ENCODE measurements around the gene CSHL1. TPM values are rescaled to one million over a fixed set of nuclear protein-coding genes. Genes with fewer than 3 reads are reported as not detected.
"Not testable (repeated sequence)": the region's sequence is repeated elsewhere in the genome, so short reads cannot be mapped to it uniquely, and the experiment has no call there.

Gene CSHL1
- total and polyA plus RNA-seq, 9 of the 15 experiments (the other 6 are each of a cell fraction or from before 2014, with no cell fraction given), result not detected

- Histone ChIP-seq H3K36me3 (ENCODE audit: control insufficient read depth, insufficient read depth, low read length) (no peaks in the 10 kb centered on the region), H2AFZ (ENCODE audit: low read depth, low read length) (no peak overlapping the region), H3K4me1 (replicated peaks in 1 of 2; ENCODE audit: control insufficient read depth in 2 of 2, insufficient read depth in 2 of 2, low read length in 2 of 2) (no peaks in the 10 kb centered on the region), H4K20me1 (replicated peaks; ENCODE audit: control insufficient read depth, insufficient read depth, low read length) (0 out of 2 replicates have a peak, but pooled peaks cover 3% of the 10 kb centered on the region), H3K27me3 (ENCODE audit: control insufficient read depth in 2 of 2, insufficient read depth in 2 of 2, low read length in 2 of 2) (peaks cover 9 to 30% of the 10 kb centered on the region in 2 experiments; a peak in 4 of 5 replicates), H3K9me3 (replicated peaks; ENCODE audit: control insufficient read depth, insufficient read depth, low read depth, low read length) (no peaks in the 10 kb centered on the region), H3K9ac (ENCODE audit: insufficient read depth in 1 of 2, low read depth in 2 of 2, low read length in 2 of 2) (no peak overlapping the region), H3K79me2 (ENCODE audit: control insufficient read depth, insufficient read depth, low read length) (no peaks in the 10 kb centered on the region), H3K27ac (ENCODE audit: extremely low read depth, low read depth, low read length) (no peak overlapping the region), H3K9me1 (ENCODE audit: control insufficient read depth, insufficient read depth, low read length) (no peaks in the 10 kb centered on the region), H3K4me2 (ENCODE audit: insufficient read depth, low read length) (no peak overlapping the region), H3K4me3 (no peak overlapping the region)
- no peak for FAIRE-seq
- TF ChIP-seq HOMEZ (CRISPR knock-in tag; IDR thresholded peaks at IDR 0.05) (no peak), BACH1 (tag; IDR thresholded peaks at IDR 0.05) (no peak), FOXP4 (CRISPR knock-in tag; IDR thresholded peaks at IDR 0.05; ENCODE audit: borderline replicate concordance) (no peak), TCF3 (CRISPR knock-in tag; IDR thresholded peaks at IDR 0.05) (no peak), PCBP2 (IDR thresholded peaks at IDR 0.05; ENCODE audit: low read depth, low read length, poor library complexity, severe bottlenecking) (no peak), SMARCE1 (IDR thresholded peaks at IDR 0.05) (no peak), ZNF583 (CRISPR knock-in tag; IDR thresholded peaks at IDR 0.05) (no peak)
- BruUV-seq (replicated peaks), result no TSS peak
- POLR2A ChIA-PET, result no interaction called here
- ATAC-seq, result no peak
- intact Hi-C loops (cut with micrococcal nuclease) (loop anchor here (10.0 kb wide), 1 partner anchor 375 kb away; no protein-coding TSS in a partner anchor), in situ Hi-C loops (cut with MboI) (loop anchor here (5.0 to 10.0 kb wide), 3 partner anchors 115 to 375 kb away; partner anchors contain the start of genes ERN1 and ICAM2)
- CTCF ChIA-PET (ENCODE audit: low intra/inter-chr PET ratio), result no interaction called here
- WGBS (ENCODE audit: insufficient coverage, low coverage, missing lambda C conversion rate), result 3% methylated on average over 14 of the region's 14 CpGs
- DNase-seq (ENCODE audit: extremely low read depth in 1 of 4, low spot score in 3 of 4), result no peak
These were observed 962 bp downstream of the CSHL1 start for GRCh38 chr17:63910096-63910495.

- intact Hi-C loops (cut with micrococcal nuclease), result loop anchor here (10.0 kb wide), 1 partner anchor 505 kb away; no protein-coding TSS in a partner anchor
- POLR2A ChIA-PET; in situ Hi-C loops (cut with MboI); FAIRE-seq; H3K9me1 ChIP-seq (ENCODE audit: control insufficient read depth, insufficient read depth, low read length); H3K9me3 ChIP-seq (replicated peaks; ENCODE audit: control insufficient read depth, insufficient read depth, low read depth, low read length); ATAC-seq; H3K4me3 ChIP-seq; BruUV-seq (replicated peaks); DNase-seq (ENCODE audit: extremely low read depth in 1 of 4, low spot score in 3 of 4); H3K4me2 ChIP-seq (ENCODE audit: insufficient read depth, low read length); H3K27ac ChIP-seq (ENCODE audit: extremely low read depth, low read depth, low read length); H3K79me2 ChIP-seq (ENCODE audit: control insufficient read depth, insufficient read depth, low read length); H2AFZ ChIP-seq (ENCODE audit: low read depth, low read length); H3K36me3 ChIP-seq (ENCODE audit: control insufficient read depth, insufficient read depth, low read length); CTCF ChIA-PET (ENCODE audit: low intra/inter-chr PET ratio); H3K9ac ChIP-seq (ENCODE audit: insufficient read depth in 1 of 2, low read depth in 2 of 2, low read length in 2 of 2); H3K4me1 ChIP-seq (replicated peaks in 1 of 2; ENCODE audit: control insufficient read depth in 2 of 2, insufficient read depth in 2 of 2, low read length in 2 of 2); H4K20me1 ChIP-seq (replicated peaks; ENCODE audit: control insufficient read depth, insufficient read depth, low read length): not testable (repeated sequence)
- 0% methylated on average over 10 of the region's 10 CpGs for WGBS (ENCODE audit: insufficient coverage, low coverage, missing lambda C conversion rate)
- peaks cover 9 to 30% of the 10 kb centered on the region in 2 experiments; a peak in 4 of 5 replicates for H3K27me3 ChIP-seq (ENCODE audit: control insufficient read depth in 2 of 2, insufficient read depth in 2 of 2, low read length in 2 of 2)
These were observed 1.5 kb downstream of the CSHL1 start for GRCh38 chr17:63909586-63909985.

All from K562 (cell line).